GM12865 (cell line): ENCODE measurements around the gene OLFM1.

Source experiments
- DNase-seq: peaks from one replicate; pipeline ENCODE4 v3.0.0; 2010; ENCODE audit warnings: low read depth
- H3K4me3 ChIP-seq: 2 replicates; pipeline ENCODE4 v1.5.1; 2011; ENCODE audit warnings: mild to moderate bottlenecking, low read depth, low read length, control low read depth
- TF ChIP-seq, protein P1 (sequence below): IDR thresholded peaks from 2 replicates; pipeline ENCODE4 v1.5.1; 2011; ENCODE audit warnings: low read length, control low read depth, low read depth, inconsistent platforms; ENCODE audit not compliant: insufficient read depth; ENCODE audit errors: missing control alignments

OLFM1 gene

GRCh38 chr9:135048758-135049444, 38.6 kb upstream of the OLFM1 start:
- DNase-seq: no peak
- TF ChIP-seq, protein P1, sequence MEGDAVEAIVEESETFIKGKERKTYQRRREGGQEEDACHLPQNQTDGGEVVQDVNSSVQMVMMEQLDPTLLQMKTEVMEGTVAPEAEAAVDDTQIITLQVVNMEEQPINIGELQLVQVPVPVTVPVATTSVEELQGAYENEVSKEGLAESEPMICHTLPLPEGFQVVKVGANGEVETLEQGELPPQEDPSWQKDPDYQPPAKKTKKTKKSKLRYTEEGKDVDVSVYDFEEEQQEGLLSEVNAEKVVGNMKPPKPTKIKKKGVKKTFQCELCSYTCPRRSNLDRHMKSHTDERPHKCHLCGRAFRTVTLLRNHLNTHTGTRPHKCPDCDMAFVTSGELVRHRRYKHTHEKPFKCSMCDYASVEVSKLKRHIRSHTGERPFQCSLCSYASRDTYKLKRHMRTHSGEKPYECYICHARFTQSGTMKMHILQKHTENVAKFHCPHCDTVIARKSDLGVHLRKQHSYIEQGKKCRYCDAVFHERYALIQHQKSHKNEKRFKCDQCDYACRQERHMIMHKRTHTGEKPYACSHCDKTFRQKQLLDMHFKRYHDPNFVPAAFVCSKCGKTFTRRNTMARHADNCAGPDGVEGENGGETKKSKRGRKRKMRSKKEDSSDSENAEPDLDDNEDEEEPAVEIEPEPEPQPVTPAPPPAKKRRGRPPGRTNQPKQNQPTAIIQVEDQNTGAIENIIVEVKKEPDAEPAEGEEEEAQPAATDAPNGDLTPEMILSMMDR: no peak
- no peak overlapping the region for H3K4me3 ChIP-seq

DNA sequence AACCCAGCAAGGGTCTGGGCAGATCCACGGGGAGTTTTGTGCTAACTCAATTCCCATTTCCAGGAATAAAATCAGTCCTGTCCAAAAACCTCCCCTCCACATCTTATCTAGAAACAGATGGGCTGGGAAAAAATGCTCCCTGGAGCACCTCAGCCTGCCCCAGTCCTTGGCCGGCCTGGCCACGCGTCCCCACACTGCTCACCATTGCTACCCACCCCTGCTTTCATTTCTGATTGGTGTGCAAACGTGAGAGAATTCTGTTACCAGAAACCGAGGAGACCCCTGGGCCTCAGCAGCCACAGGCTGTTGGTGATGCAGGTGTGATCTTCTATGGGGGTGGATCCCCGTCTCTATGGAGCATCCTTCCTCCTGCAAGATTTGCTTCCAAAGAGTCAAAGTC, 38.0 kb upstream of the OLFM1 start:
- no peak for DNase-seq
- H3K4me3 ChIP-seq: no peak overlapping the region
- TF ChIP-seq, protein P1: no peak

GRCh38 chr9:135050072-135050990, 37.1 kb upstream of the OLFM1 start:
- TF ChIP-seq, protein P1: no peak
- H3K4me3 ChIP-seq: no peak overlapping the region

DNA sequence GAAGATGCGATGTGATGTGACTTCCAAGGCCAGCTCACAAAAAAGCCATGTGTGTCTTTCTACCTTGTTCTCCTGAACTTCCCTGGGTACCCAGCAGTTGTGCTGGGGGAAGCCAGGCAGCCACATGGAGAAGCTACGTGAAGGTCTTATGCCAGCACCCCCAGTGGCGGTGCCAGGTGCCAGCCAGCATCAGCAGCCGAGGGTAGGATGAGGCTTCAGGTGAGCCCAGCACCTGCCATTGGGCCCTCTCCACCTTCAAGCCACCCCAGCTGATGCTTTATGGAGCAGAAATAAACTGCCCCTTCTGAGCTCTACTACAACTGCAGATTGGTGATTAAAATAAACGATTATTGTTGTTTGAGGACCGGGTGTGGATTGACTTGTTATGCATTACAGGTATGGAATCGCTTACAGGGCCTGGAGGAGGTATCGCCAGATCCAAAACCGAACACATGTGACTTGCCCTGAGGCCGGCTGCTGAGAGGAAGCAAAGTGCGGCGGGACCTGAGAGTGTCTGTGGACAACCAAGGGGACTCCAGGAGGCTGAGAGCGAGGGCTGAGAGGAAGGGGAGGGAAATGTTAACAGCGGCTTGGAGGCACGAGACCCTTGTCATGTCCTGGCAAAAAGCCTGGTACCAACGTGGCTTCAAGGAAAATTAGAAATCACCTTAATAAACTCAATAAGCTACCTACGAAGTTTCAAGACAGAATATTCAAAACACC, 36.0 kb upstream of the OLFM1 start:
- DNase-seq: no peak
- TF ChIP-seq, protein P1: no peak
- no peak overlapping the region for H3K4me3 ChIP-seq

More at GRCh38 chr9:135050072-135050990, 37.1 kb upstream of the OLFM1 start:
- peak; percentile 6 for DNase-seq

DNA sequence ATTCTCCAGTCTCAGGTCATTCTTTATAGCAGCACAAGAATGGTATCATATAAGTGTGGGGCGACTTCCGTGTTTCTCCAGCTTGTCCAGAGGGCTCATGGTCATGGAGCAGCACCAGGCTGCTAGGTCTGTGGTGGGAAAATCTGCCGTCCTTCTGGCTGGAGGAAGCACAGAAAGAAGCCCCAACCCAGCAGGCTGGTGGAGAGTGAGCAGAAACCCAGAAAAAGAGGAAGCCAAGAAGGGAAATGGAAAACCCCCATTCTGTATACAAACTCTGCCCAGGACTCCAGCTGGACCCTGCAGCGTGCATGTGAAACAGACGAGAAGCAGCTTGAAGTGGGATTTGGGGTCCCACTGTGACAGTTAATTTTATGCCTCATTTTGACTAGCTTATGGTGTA, 34.3 kb upstream of the OLFM1 start:
- H3K4me3 ChIP-seq: no peak overlapping the region
- no peak for DNase-seq

GRCh38 chr9:135055181-135055580, 32.3 kb upstream of the OLFM1 start:
- TF ChIP-seq, protein P1: no peak
- no peak overlapping the region for H3K4me3 ChIP-seq
- no peak for DNase-seq

More for the DNA sequence above, 34.3 kb upstream of the OLFM1 start:
- TF ChIP-seq, protein P1: no peak
